IMR-90 (cell line): Measurements from ENCODE around the gene TEX22. TPM values are rescaled to one million over a fixed set of nuclear protein-coding genes. Genes with fewer than 3 reads are reported as not detected.

Experiments used
- ATAC-seq: fragments of 200-7000 bp; cut with Tn5 transposase; 2 replicates; pipeline ENCODE4 v1.9.1; 2020; ENCODE audit warnings: low read depth, mild to moderate bottlenecking, moderate library complexity
- BruUV-seq: library from RNA; stranded (reverse); fragments of 400-500 nt; replicated peaks from 2 replicates; lab custom pipeline; 2021; lab: Mats Ljungman, UMichigan
- CTCF ChIA-PET: fragments of 300-600 bp; formaldehyde crosslinking; extraction: SDS; loops from one replicate; lab custom pipeline; 2021; ENCODE audit warnings: antibody characterized with exemption; lab: Yijun Ruan, JAX
- POLR2A ChIA-PET: fragments of 300-600 bp; sonication (Branson Sonifier 250); formaldehyde crosslinking; loops from one replicate; lab custom pipeline; 2022; ENCODE audit warnings: antibody characterized with exemption; ENCODE audit not compliant: unreplicated experiment; lab: Charles Lee
- DNase-seq: peaks from one replicate; pipeline ENCODE4 v3.0.0; 2013
- H2AFZ ChIP-seq: replicated peaks from 2 replicates; pipeline ENCODE3; 2013; ENCODE audit warnings: low read length, mild to moderate bottlenecking; ENCODE audit not compliant: poor library complexity
- H2AK5ac ChIP-seq: 2 replicates; pipeline ENCODE4 v1.6.1; 2013; ENCODE audit warnings: low read depth, low read length, inconsistent platforms
- H2AK9ac ChIP-seq: replicated peaks from 2 replicates; pipeline ENCODE3; 2013; ENCODE audit warnings: mild to moderate bottlenecking, low read depth, low read length, moderate library complexity; ENCODE audit not compliant: poor library complexity
- H2BK120ac ChIP-seq: 2 replicates; pipeline ENCODE4 v1.6.1; 2013; ENCODE audit warnings: low read depth, low read length, inconsistent platforms
- H2BK15ac ChIP-seq: 3 replicates; pipeline ENCODE4 v1.6.1; 2013; ENCODE audit warnings: low read depth, low read length, inconsistent platforms
- H2BK20ac ChIP-seq: 2 replicates; pipeline ENCODE4 v1.6.1; 2013; ENCODE audit warnings: low read depth, mild to moderate bottlenecking, inconsistent platforms, low read length, moderate library complexity
- H2BK5ac ChIP-seq: 2 replicates; pipeline ENCODE4 v1.6.1; 2013; ENCODE audit warnings: mild to moderate bottlenecking, low read depth, low read length, inconsistent platforms; ENCODE audit not compliant: poor library complexity, severe bottlenecking
- H3K14ac ChIP-seq: replicated peaks from 2 replicates; pipeline ENCODE4 v1.6.1; 2013; ENCODE audit warnings: low read depth, low read length, inconsistent platforms
- H3K18ac ChIP-seq: 2 replicates; pipeline ENCODE4 v1.6.1; 2013; ENCODE audit warnings: low read depth, low read length, control low read depth
- H3K23ac ChIP-seq: 2 replicates; pipeline ENCODE4 v1.6.1; 2013; ENCODE audit warnings: low read depth, low read length, inconsistent platforms
- H3K27ac ChIP-seq: 2 replicates; pipeline ENCODE4 v1.5.1; 2013; ENCODE audit warnings: mild to moderate bottlenecking, control low read depth, low read length; ENCODE audit not compliant: insufficient read depth
- H3K27me3 ChIP-seq: 2 replicates; pipeline ENCODE4 v1.6.1; 2013; ENCODE audit warnings: low read length; ENCODE audit not compliant: control insufficient read depth, insufficient read depth
- H3K36me3 ChIP-seq: 2 replicates; pipeline ENCODE4 v1.6.1; 2013; ENCODE audit warnings: low read length, mixed read lengths; ENCODE audit not compliant: control insufficient read depth, insufficient read depth
- H3K4ac ChIP-seq: 2 replicates; pipeline ENCODE4 v1.6.1; 2013; ENCODE audit warnings: low read depth, low read length, inconsistent platforms
- H3K4me1 ChIP-seq: 2 replicates; pipeline ENCODE4 v1.6.1; 2013; ENCODE audit warnings: low read length, mixed read lengths; ENCODE audit not compliant: control insufficient read depth, insufficient read depth
- H3K4me2 ChIP-seq: 2 replicates; pipeline ENCODE4 v1.6.1; 2013; ENCODE audit warnings: low read depth, mild to moderate bottlenecking, control low read depth, low read length, moderate library complexity
- H3K4me3 ChIP-seq: 2 replicates; pipeline ENCODE4 v1.5.1; 2013; ENCODE audit warnings: low read depth, mild to moderate bottlenecking, control low read depth, low read length, moderate library complexity; ENCODE audit not compliant: insufficient read depth
- H3K56ac ChIP-seq: 2 replicates; pipeline ENCODE4 v1.6.1; 2013; ENCODE audit warnings: low read length, inconsistent platforms; ENCODE audit not compliant: insufficient read depth; ENCODE audit errors: extremely low read depth
- H3K79me1 ChIP-seq, 2 experiments: 2 replicates each; pipeline ENCODE4 v1.6.1; 2013; ENCODE audit warnings: low read length in 2 of 2, inconsistent platforms in 1 of 2, low read depth in 1 of 2
- H3K9ac ChIP-seq: 2 replicates; pipeline ENCODE4 v1.6.1; 2013; ENCODE audit warnings: low read depth, low read length, control low read depth
- H3K9me1 ChIP-seq: 2 replicates; pipeline ENCODE4 v1.6.1; 2013; ENCODE audit warnings: low read length, inconsistent platforms; ENCODE audit not compliant: insufficient read depth
- H3K9me3 ChIP-seq: 2 replicates; pipeline ENCODE4 v1.6.1; 2013; ENCODE audit warnings: low read length; ENCODE audit not compliant: control insufficient read depth, insufficient read depth
- H4K20me1 ChIP-seq: 2 replicates; pipeline ENCODE4 v1.6.1; 2013; ENCODE audit warnings: low read length, inconsistent platforms; ENCODE audit not compliant: insufficient read depth
- H4K5ac ChIP-seq: 2 replicates; pipeline ENCODE4 v1.6.1; 2013; ENCODE audit warnings: mild to moderate bottlenecking, low read depth, low read length, control low read depth
- H4K8ac ChIP-seq, 2 experiments: 2 replicates each; pipeline ENCODE4 v1.6.1; 2013; ENCODE audit warnings: low read depth in 2 of 2, low read length in 2 of 2, control low read depth in 1 of 2, inconsistent platforms in 1 of 2
- H4K91ac ChIP-seq: 2 replicates; pipeline ENCODE4 v1.6.1; 2013; ENCODE audit warnings: low read depth, low read length, inconsistent platforms; ENCODE audit not compliant: insufficient read depth
- MXI1 ChIP-seq: IDR thresholded peaks from 2 replicates; pipeline ENCODE4 v1.6.1; 2012; ENCODE audit warnings: low read depth, mild to moderate bottlenecking, low read length, moderate library complexity, borderline replicate concordance
- WGBS, 2 experiments: methylation state at CpG; one replicate each; pipeline versions ENCODE4 v1.1.5 to v1.1.7; 2013; ENCODE audit warnings: missing lambda C conversion rate in 2 of 2; ENCODE audit not compliant: insufficient read length in 1 of 2; ENCODE audit errors: extremely low coverage in 2 of 2; 5-methylcytosine and 5-hydroxymethylcytosine counted together
- dilution Hi-C: fragments of 300-500 bp; cut with HindIII; formaldehyde crosslinking; loops from one replicate; pipeline ENCODE4 v1.14.3; 2018; ENCODE audit warnings: low sequenced_read_pairs; ENCODE audit not compliant: unreplicated experiment
- in situ Hi-C: fragments of 300-500 bp; cut with MboI; formaldehyde crosslinking; loops from 3 replicates; pipeline ENCODE4 v1.14.3; 2019; ENCODE audit warnings: low sequenced_read_pairs, inconsistent platforms, mixed read lengths
- intact Hi-C: fragments of 100-400 bp; cut with micrococcal nuclease; formaldehyde crosslinking; loops from 2 replicates; pipeline ENCODE4 v1.10.0; 2022
- polyA plus RNA-seq, 3 experiments: library from polyadenylated mRNA; depleted of rRNA; stranded (reverse); fragments of >200 nt; gene quantifications; 2 replicates each; pipeline ENCODE4 v1.2.3, GENCODE V29; 2012; ENCODE audit warnings: low replicate concordance in 1 of 3
- total RNA-seq: library from RNA; depleted of rRNA; stranded (reverse); fragments of >200 nt; gene quantifications from 2 replicates; pipeline ENCODE4 v1.2.3, GENCODE V29; 2012

Gene TEX22
- total and polyA plus RNA-seq, 2 of the 4 experiments (the other 2 are of a cell fraction) = 0.10 to 0.18 TPM

GRCh38 chr14:105357626-105358025, 40.7 kb upstream of the TEX22 start:
- dilution Hi-C loops (no loop called here), in situ Hi-C loops (loop anchor here (10.0 kb wide), 1 partner anchor 263 kb away; no protein-coding TSS in a partner anchor), intact Hi-C loops (no loop called here)
- Histone ChIP-seq H4K5ac (no peak overlapping the region), H3K9me1 (peaks cover 4% of the 10 kb centered on the region; the same call in 1 of the 2 replicates), H2AK5ac (no peak overlapping the region), H3K9me3 (no peaks in the 10 kb centered on the region), H3K14ac (no peak overlapping the region), H4K8ac (no peak overlapping the region), H3K4me1 (no peaks in the 10 kb centered on the region), H3K9ac (no peak overlapping the region), H3K27me3 (no peaks in the 10 kb centered on the region), H2BK15ac (no peak overlapping the region), H2BK5ac (no peak overlapping the region), H3K18ac (no peak overlapping the region), H3K79me1 (no peaks in the 10 kb centered on the region), H4K20me1 (no peaks in the 10 kb centered on the region), H4K91ac (no peak overlapping the region), H3K56ac (no peak overlapping the region), H3K36me3 (peaks cover 9% of the 10 kb centered on the region), H2BK20ac (no peak overlapping the region), H2BK120ac (no peak overlapping the region), H3K4ac (no peak overlapping the region), H3K27ac (no peak overlapping the region), H2AFZ (no peak overlapping the region), H3K23ac (no peak overlapping the region), H3K4me3 (no peak overlapping the region), H2AK9ac (no peak overlapping the region), H3K4me2 (no peak overlapping the region)
- ChIA-PET CTCF (no interaction called here), POLR2A (no interaction called here)
- no peak for TF ChIP-seq MXI1
- no TSS peak for BruUV-seq
- DNase-seq (no peak), ATAC-seq (no peak)
- WGBS, 2 experiments = 88% methylated on average over 13 of the region's 17 CpGs; no CpG with 5 or more reads in 1 of the 2 experiments
